Thyroid gland (tissue), 4 donors: Measurements from ENCODE around the gene KANSL1. TPM values are rescaled to one million over a fixed set of nuclear protein-coding genes. Genes with fewer than 3 reads are reported as not detected.

Source experiments
- DNase-seq, 2 donors: peaks; one replicate each; pipeline ENCODE4 v3.0.0-alpha.2; 2019
- H3K27ac ChIP-seq, 3 donors: fragments of 200-600 bp; sonication (generic); 1 replicate in 2 of 3; 2 replicates in 1 of 3; pipeline ENCODE4 v1.5.1; 2016 to 2019; ENCODE audit warnings: mild to moderate bottlenecking in 1 of 3, moderate library complexity in 1 of 3
- H3K27me3 ChIP-seq: fragments of 200-600 bp; sonication (generic); one replicate; pipeline ENCODE4 v1.5.1; 2019
- H3K36me3 ChIP-seq, 2 donors: fragments of 200-600 bp; sonication (generic); one replicate each; pipeline ENCODE4 v1.5.1; 2016 to 2019
- H3K4me1 ChIP-seq, 2 donors: fragments of 200-600 bp; sonication (generic); one replicate each; pipeline ENCODE4 v1.5.1; 2017 to 2019
- H3K4me3 ChIP-seq, 3 donors: fragments of 200-600 bp; sonication (generic); replicated peaks in 1 of 3; 1 replicate in 2 of 3; 2 replicates in 1 of 3; pipeline ENCODE4 v1.5.1; 2016; ENCODE audit warnings: mild to moderate bottlenecking in 1 of 3
- H3K9me3 ChIP-seq: fragments of 200-600 bp; sonication (generic); one replicate; pipeline ENCODE4 v1.5.1; 2017
- POLR2A ChIP-seq, 2 donors: fragments of 450-650 bp; IDR thresholded peaks; one replicate each; pipeline ENCODE4 v1.6.1; 2017; ENCODE audit warnings: antibody characterized with exemption in 2 of 2, mild to moderate bottlenecking in 2 of 2, moderate library complexity in 1 of 2
- WGBS, 2 donors: methylation state at CpG; one replicate each; pipeline ENCODE4 v1.1.5; 2017; 5-methylcytosine and 5-hydroxymethylcytosine counted together
- intact Hi-C: fragments of 100-400 bp; cut with DNase I; formaldehyde crosslinking; loops from one replicate; pipeline ENCODE4 v1.15.1; 2023
- total RNA-seq, 4 donors: library from RNA; depleted of rRNA; stranded (reverse); fragments of >200 nt; gene quantifications; one replicate each; pipeline ENCODE4 v1.2.3, GENCODE V29; 2016
- TF ChIP-seq, protein P1 (sequence below), 6 experiments: fragments of 200-600 bp in 3 of 6; fragments of 450-650 bp in 3 of 6; sonication (generic) in 3 of 6; IDR thresholded peaks; one replicate each; pipeline ENCODE4 v1.5.1; 2016 to 2019; ENCODE audit warnings: antibody characterized with exemption in 6 of 6, mild to moderate bottlenecking in 2 of 6, inconsistent platforms in 1 of 6, moderate library complexity in 1 of 6

Gene KANSL1
- total RNA-seq, 4 donors from 2014 or later = 90.7 to 209 (median 124) TPM

DNA sequence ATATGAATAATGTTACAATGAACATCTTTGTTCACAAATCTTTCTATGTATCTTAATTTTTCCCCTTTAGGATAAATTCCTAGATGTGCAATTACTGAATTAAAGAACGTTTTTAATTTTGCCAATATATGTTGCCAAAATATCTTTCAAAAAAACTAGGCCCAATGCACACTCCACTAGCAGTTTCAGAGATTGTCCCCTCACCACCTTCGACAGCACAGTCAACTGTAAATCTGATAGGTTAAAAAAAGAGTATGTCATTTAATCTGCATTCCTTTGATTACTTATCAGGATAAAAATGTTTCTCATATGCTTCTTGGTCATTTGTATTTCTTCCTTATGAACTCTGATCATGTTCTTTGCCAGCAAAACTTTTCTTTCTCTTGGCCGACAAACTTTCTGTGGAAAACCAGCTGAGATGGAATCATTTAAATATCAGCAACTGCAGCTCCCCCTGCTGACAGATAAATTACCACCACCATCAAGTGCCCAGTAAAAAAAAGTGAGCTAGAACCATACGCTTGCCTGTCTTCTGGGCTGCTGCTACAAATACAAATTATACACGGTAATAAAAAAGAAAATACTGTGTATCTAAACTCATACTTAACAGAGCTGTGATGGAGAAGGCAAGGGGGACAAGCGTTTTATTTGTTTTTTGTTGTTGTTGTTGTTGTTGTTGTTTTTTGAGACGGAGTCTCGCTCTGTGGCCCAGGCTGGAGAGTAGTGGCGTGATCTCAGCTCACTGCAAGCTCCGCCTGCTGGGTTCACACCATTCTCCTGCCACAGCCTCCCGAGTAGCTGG is 19.6 kb upstream of the KANSL1 start:
- H3K27ac ChIP-seq = no peak overlapping the region
- no peaks in the 10 kb centered on the region for H3K36me3 ChIP-seq
- WGBS, 2 donors = 52 to 53% methylated on average over 11 of the region's 11 CpGs
- H3K27me3 ChIP-seq = no peaks in the 10 kb centered on the region
- H3K4me1 ChIP-seq = no peaks in the 10 kb centered on the region
- no peak overlapping the region for H3K4me3 ChIP-seq
- TF ChIP-seq POLR2A (IDR thresholded peaks at IDR 0.05) = no peak
- TF ChIP-seq, protein P1, sequence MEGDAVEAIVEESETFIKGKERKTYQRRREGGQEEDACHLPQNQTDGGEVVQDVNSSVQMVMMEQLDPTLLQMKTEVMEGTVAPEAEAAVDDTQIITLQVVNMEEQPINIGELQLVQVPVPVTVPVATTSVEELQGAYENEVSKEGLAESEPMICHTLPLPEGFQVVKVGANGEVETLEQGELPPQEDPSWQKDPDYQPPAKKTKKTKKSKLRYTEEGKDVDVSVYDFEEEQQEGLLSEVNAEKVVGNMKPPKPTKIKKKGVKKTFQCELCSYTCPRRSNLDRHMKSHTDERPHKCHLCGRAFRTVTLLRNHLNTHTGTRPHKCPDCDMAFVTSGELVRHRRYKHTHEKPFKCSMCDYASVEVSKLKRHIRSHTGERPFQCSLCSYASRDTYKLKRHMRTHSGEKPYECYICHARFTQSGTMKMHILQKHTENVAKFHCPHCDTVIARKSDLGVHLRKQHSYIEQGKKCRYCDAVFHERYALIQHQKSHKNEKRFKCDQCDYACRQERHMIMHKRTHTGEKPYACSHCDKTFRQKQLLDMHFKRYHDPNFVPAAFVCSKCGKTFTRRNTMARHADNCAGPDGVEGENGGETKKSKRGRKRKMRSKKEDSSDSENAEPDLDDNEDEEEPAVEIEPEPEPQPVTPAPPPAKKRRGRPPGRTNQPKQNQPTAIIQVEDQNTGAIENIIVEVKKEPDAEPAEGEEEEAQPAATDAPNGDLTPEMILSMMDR (IDR thresholded peaks at IDR 0.05) = peak; percentile 29 to 94 (median 78)
- H3K9me3 ChIP-seq = no peaks in the 10 kb centered on the region
- DNase-seq = peak; percentile 68 to 70
- intact Hi-C loops = loop anchor here (5.0 kb wide), 2 partner anchors 166 to 211 kb away; no protein-coding TSS in a partner anchor

DNA sequence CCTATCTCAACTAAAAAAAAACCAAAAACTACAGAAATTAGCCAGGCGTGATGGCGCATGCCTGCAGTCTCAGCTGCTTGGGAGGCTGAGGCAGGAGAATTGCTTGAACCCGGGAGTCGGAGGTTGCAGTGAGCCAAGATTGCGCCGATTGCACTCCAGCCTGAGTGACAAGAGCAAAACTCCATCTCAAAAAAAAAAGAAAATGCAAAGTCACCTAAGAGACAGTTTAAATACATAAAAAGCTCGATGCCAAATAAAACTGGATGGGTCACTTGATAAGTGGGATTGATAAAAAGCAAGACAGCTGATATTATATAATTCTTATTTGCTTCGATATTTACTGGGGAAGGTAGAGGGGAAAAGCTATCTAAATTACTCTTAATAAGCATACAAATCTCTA is 15.8 kb upstream of the KANSL1 start:
- Histone ChIP-seq H3K4me3 (no peak overlapping the region), H3K36me3 (no peaks in the 10 kb centered on the region), H3K27me3 (no peaks in the 10 kb centered on the region), H3K4me1 (no peaks in the 10 kb centered on the region), H3K27ac (no peak overlapping the region), H3K9me3 (no peaks in the 10 kb centered on the region)
- TF ChIP-seq, protein P1 (IDR thresholded peaks at IDR 0.05) = no peak
- no peak for TF ChIP-seq POLR2A (IDR thresholded peaks at IDR 0.05)
- 93 to 94% methylated on average over 8 of the region's 8 CpGs for WGBS, 2 donors
- intact Hi-C loops = no loop called here
- no peak for DNase-seq

DNA sequence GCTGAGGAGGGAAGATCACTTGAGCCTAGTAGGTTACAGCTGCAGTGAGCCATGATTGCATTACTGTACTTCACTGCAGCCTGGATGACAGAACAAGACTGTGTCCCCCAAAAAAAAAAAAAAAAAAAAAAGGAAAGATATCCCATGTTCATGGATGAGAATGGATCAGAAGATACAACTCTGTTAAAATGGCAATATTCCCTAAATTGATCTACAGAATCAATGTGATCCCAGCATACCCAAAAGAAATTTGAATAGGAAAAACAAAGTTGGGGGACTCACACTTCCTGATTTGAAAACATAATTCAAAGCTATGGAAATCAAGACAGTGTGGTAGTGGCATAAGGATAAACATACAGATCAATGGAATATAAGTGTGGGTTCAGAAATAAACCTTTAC is 12.7 kb upstream of the KANSL1 start:
- Histone ChIP-seq H3K27ac (no peak overlapping the region), H3K9me3 (no peaks in the 10 kb centered on the region), H3K36me3 (no peaks in the 10 kb centered on the region), H3K4me1 (no peaks in the 10 kb centered on the region), H3K4me3 (no peak overlapping the region), H3K27me3 (no peaks in the 10 kb centered on the region)
- intact Hi-C loops = no loop called here
- TF ChIP-seq, protein P1 (IDR thresholded peaks at IDR 0.05) = no peak
- DNase-seq = no peak

DNA sequence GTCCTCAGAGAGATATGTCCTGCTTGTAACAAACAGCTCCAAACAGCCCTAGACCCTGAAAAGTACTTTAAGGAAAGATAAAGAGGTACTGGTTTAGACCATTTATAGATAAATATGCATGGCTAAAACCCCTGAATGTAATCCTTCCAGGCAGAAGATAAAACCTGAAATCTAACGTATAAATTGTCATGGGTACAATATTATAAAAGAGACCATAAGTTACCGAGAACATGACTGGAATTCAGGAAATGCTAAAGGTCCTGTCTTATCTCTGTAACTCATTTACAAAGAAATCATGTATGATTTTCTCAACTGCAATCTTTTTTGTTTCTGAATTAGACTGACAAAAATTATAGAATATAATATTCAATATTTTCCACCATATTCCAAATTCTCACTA is 9.2 kb upstream of the KANSL1 start:
- Histone ChIP-seq H3K27ac (no peak overlapping the region), H3K4me3 (no peak overlapping the region), H3K27me3 (no peaks in the 10 kb centered on the region), H3K9me3 (no peaks in the 10 kb centered on the region), H3K36me3 (no peaks in the 10 kb centered on the region), H3K4me1 (peaks cover 0 to 7% of the 10 kb centered on the region in 2 donors)
- TF ChIP-seq, protein P1 (IDR thresholded peaks at IDR 0.05) = no peak
- TF ChIP-seq POLR2A (IDR thresholded peaks at IDR 0.05) = no peak
- DNase-seq = no peak
- 88 to 91% methylated on average over 2 of the region's 2 CpGs for WGBS, 2 donors
- intact Hi-C loops = no loop called here

DNA sequence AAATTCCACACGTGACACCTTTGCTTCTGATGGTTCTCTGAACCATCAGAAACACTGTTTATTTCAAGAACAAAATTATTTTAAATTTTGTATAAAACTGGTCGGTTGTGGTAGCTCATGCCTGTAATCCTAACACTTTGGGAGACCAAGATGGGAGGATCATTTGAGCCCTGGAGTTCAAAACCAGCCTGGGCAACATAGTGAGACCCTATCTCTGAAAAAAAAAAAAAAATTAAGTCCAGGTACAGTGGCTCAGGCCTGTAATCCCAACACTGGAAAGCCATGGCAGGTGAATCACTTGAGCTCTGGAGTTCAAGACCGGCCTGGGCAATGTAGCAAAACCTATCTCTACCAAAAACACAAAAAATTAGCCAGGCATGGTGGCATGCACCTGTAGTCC is 8.3 kb upstream of the KANSL1 start:
- H3K4me3 ChIP-seq = no peak overlapping the region
- H3K36me3 ChIP-seq = no peaks in the 10 kb centered on the region
- no peaks in the 10 kb centered on the region for H3K9me3 ChIP-seq
- H3K27ac ChIP-seq = no peak overlapping the region
- peaks cover 0 to 7% of the 10 kb centered on the region in 2 donors for H3K4me1 ChIP-seq
- no peak for DNase-seq
- TF ChIP-seq, protein P1 (IDR thresholded peaks at IDR 0.05) = no peak
- no peak for TF ChIP-seq POLR2A (IDR thresholded peaks at IDR 0.05)
- intact Hi-C loops = no loop called here
- H3K27me3 ChIP-seq = no peaks in the 10 kb centered on the region
- 96 to 97% methylated on average over 3 of the region's 3 CpGs for WGBS, 2 donors
